K562 (cell line): ENCODE data around the gene SAXO2. TPM values are rescaled to one million over a fixed set of nuclear protein-coding genes. Genes with fewer than 3 reads are reported as not detected.

Source experiments
- ARHGAP35 ChIP-seq: fragments of 450-650 bp; IDR thresholded peaks from 2 replicates; pipeline ENCODE4 v1.6.1; 2018; ENCODE audit not compliant: partially characterized antibody
- ATF2 ChIP-seq: sonication (generic); formaldehyde crosslinking; IDR thresholded peaks from 2 replicates; pipeline ENCODE4 v1.8.1; 2022; ENCODE audit warnings: missing genetic modification reagents
- E2F1 ChIP-seq: sonication (generic); formaldehyde crosslinking; IDR thresholded peaks from 2 replicates; pipeline ENCODE4 v1.8.1; 2023; ENCODE audit warnings: mild to moderate bottlenecking, missing genetic modification reagents, moderate library complexity
- FOXK2 ChIP-seq, 2 experiments: fragments of 450-650 bp; IDR thresholded peaks in 1 of 2; conservative IDR thresholded peaks in 1 of 2; 2 replicates each; pipeline ENCODE4 v1.6.1; 2016; ENCODE audit warnings: low read depth in 2 of 2, mild to moderate bottlenecking in 1 of 2
- MEF2D ChIP-seq: conservative IDR thresholded peaks from 2 replicates; pipeline ENCODE4 v1.6.1; 2016; ENCODE audit warnings: low read depth, missing genetic modification characterization, missing compliant biosample characterization
- MLX ChIP-seq, 2 experiments: fragments of 450-650 bp in 1 of 2; sonication (generic) in 1 of 2; formaldehyde crosslinking; conservative IDR thresholded peaks; 2 replicates each; pipeline versions ENCODE4 v1.4.0 to v1.8.1; 2020 to 2022; ENCODE audit warnings: mild to moderate bottlenecking in 1 of 2, missing genetic modification reagents in 1 of 2
- MYC ChIP-seq, 2 experiments: fragments of 250-450 bp in 1 of 2; sonication (Bioruptor Pico) in 1 of 2; IDR thresholded peaks; 2 replicates each; pipeline versions ENCODE4 v1.5.1 to v1.6.1; 2012 to 2021; ENCODE audit warnings: low read depth in 2 of 2, borderline replicate concordance in 1 of 2, improper control_type of control experiment in 1 of 2, low read length in 1 of 2, mild to moderate bottlenecking in 1 of 2, moderate library complexity in 1 of 2
- NR4A1 ChIP-seq, 2 experiments: fragments of 250-450 bp in 1 of 2; fragments of 450-650 bp in 1 of 2; sonication (Bioruptor Pico) in 1 of 2; IDR thresholded peaks; 2 replicates each; pipeline versions ENCODE4 v1.4.0 to v1.6.1; 2016 to 2020; ENCODE audit warnings: mild to moderate bottlenecking in 2 of 2, missing compliant biosample characterization in 1 of 2, missing genetic modification characterization in 1 of 2, moderate library complexity in 1 of 2
- POLR2H ChIP-seq: IDR thresholded peaks from 2 replicates; pipeline ENCODE4 v1.6.1; 2016; ENCODE audit warnings: missing genetic modification characterization, low read depth, mild to moderate bottlenecking, control low read depth, missing compliant biosample characterization, moderate library complexity
- SMAD2 ChIP-seq: fragments of 150-350 bp; IDR thresholded peaks from 2 replicates; pipeline ENCODE4 v1.6.1; 2014; ENCODE audit warnings: low read depth, mild to moderate bottlenecking, low read length
- SMAD4 ChIP-seq: fragments of 250-450 bp; sonication (Bioruptor Pico); conservative IDR thresholded peaks from 2 replicates; pipeline ENCODE4 v1.8.0; 2021; ENCODE audit warnings: inconsistent platforms, mild to moderate bottlenecking, moderate library complexity
- SOX6 ChIP-seq: fragments of 450-650 bp; IDR thresholded peaks from 2 replicates; pipeline ENCODE4 v1.6.1; 2014; ENCODE audit warnings: mild to moderate bottlenecking
- SRSF1 ChIP-seq: fragments of 200-400 bp; formaldehyde crosslinking; IDR thresholded peaks from 2 replicates; pipeline ENCODE4 v1.6.1; 2017; ENCODE audit warnings: mild to moderate bottlenecking, low read depth, low read length, moderate library complexity
- USF1 ChIP-seq: sonication (generic); formaldehyde crosslinking; IDR thresholded peaks from 2 replicates; pipeline ENCODE4 v1.9.0; 2022; ENCODE audit warnings: mild to moderate bottlenecking, missing genetic modification reagents
- ZNF184 ChIP-seq: sonication (generic); formaldehyde crosslinking; IDR thresholded peaks from 2 replicates; pipeline ENCODE4 v1.5.0; 2020; ENCODE audit warnings: missing genetic modification reagents
- ZNF512 ChIP-seq: IDR thresholded peaks from 2 replicates; pipeline ENCODE4 v1.6.1; 2016; ENCODE audit warnings: missing genetic modification characterization, missing compliant biosample characterization
- ZNF592 ChIP-seq: fragments of 450-650 bp; IDR thresholded peaks from 2 replicates; pipeline ENCODE4 v1.6.1; 2017; ENCODE audit warnings: antibody characterized with exemption, mild to moderate bottlenecking
- ZNF668 ChIP-seq: fragments of 250-450 bp; sonication (Bioruptor Pico); IDR thresholded peaks from 2 replicates; pipeline ENCODE4 v1.8.0; 2022; ENCODE audit warnings: mild to moderate bottlenecking, inconsistent platforms
- polyA plus RNA-seq, 8 experiments: library from polyadenylated mRNA; depleted of rRNA in 4 of 8; stranded (reverse) in 5 of 8; unstranded in 3 of 8; fragments of >200 nt; fragmentation: Nextera tagmentation in 2 of 8; fragmentation: Illumina TruSeq in 1 of 8; extraction: Ambion mirVana in 2 of 8; extraction: Trizol in 1 of 8; gene quantifications; 2 replicates each; pipeline versions ENCODE4 v1.2.1 to v1.2.3, GENCODE V29; 2011 to 2014; ENCODE audit warnings: inconsistent platforms in 1 of 8, missing spikeins in 1 of 8
- total RNA-seq, 7 experiments: library from RNA; depleted of rRNA in 6 of 7; stranded (reverse); fragments of >200 nt in 6 of 7; fragmentation: Illumina TruSeq in 2 of 7; extraction: Trizol in 2 of 7; gene quantifications; 2 replicates each; pipeline versions ENCODE4 v1.2.1 to v1.2.3, GENCODE V29; 2011 to 2021; ENCODE audit warnings: low replicate concordance in 1 of 7

SAXO2 gene
- total and polyA plus RNA-seq, 9 of the 15 experiments (the other 6 are each of a cell fraction or from before 2014, with no cell fraction given) = 3.1 to 14.2 (median 8.2) TPM

- TF ChIP-seq ATF2 (CRISPR knock-in tag) (no peak), POLR2H (tag) (no peak), ARHGAP35 (no peak), ZNF184 (CRISPR knock-in tag) (no peak), NR4A1 (CRISPR knock-in tag; IDR thresholded peaks at IDR 0.05) (no peak), NR4A1 (tag; IDR thresholded peaks at IDR 0.05) (no peak), MEF2D (tag) (no peak), USF1 (CRISPR knock-in tag) (peak; percentile 59), ZNF668 (CRISPR knock-in tag) (no peak), SMAD2 (no peak), MYC (IDR thresholded peaks at IDR 0.05; ENCODE audit: low read depth, low read length) (peak; percentile 68), MYC (CRISPR knock-in tag; IDR thresholded peaks at IDR 0.05; ENCODE audit: borderline replicate concordance, low read depth) (no peak), E2F1 (CRISPR knock-in tag) (no peak), FOXK2 (conservative IDR thresholded peaks at IDR 0.05 in 1 of 2, IDR thresholded peaks at IDR 0.05 in 1 of 2; ENCODE audit: low read depth in 2 of 2) (no peak), SRSF1 (no peak), SMAD4 (CRISPR knock-in tag) (no peak), ZNF592 (no peak), MLX (CRISPR knock-in tag; conservative IDR thresholded peaks at IDR 0.05) (no peak), ZNF512 (tag) (no peak), SOX6 (no peak)
Measured at GRCh38 chr15:82317091-82317489, 54.5 kb downstream of the SAXO2 start (continued).
